ENCODE results near the gene TMEM178B. TPM values are rescaled to one million over a fixed set of nuclear protein-coding genes. Genes with fewer than 3 reads are reported as not detected.

TMEM178B gene
- total RNA-seq, 1 donor from 2014 or later: 0.68 TPM

- Mint-ChIP-seq H3K27me3 (peaks cover 3% of the 10 kb centered on the region), H3K36me3 (ENCODE audit: low read depth) (no peaks in the 10 kb centered on the region), H3K27ac (no peak overlapping the region), H3K4me3 (no peak overlapping the region), H3K9me3 (no peaks in the 10 kb centered on the region), H3K4me1 (no peaks in the 10 kb centered on the region)
- DNase-seq: no peak
- intact Hi-C loops (cut with micrococcal nuclease): no loop called here
These were observed 380.5 kb downstream of the TMEM178B start for GRCh38 chr7:141454338-141454737.

- peaks cover 5% of the 10 kb centered on the region for H3K27me3 Mint-ChIP-seq
- no peaks in the 10 kb centered on the region for H3K4me1 Mint-ChIP-seq
- H3K4me3 Mint-ChIP-seq: no peak overlapping the region
- no peak overlapping the region for H3K27ac Mint-ChIP-seq
- intact Hi-C loops (cut with micrococcal nuclease): no loop called here
- no peaks in the 10 kb centered on the region for H3K9me3 Mint-ChIP-seq
- DNase-seq: no peak
- H3K36me3 Mint-ChIP-seq (ENCODE audit: low read depth): no peaks in the 10 kb centered on the region
These were observed 381.9 kb downstream of the TMEM178B start for GRCh38 chr7:141455723-141456122.

GRCh38 chr7:141456298-141456697 lies 382.4 kb downstream of the TMEM178B start:
- Mint-ChIP-seq H3K9me3 (no peaks in the 10 kb centered on the region), H3K4me3 (no peak overlapping the region), H3K27ac (no peak overlapping the region), H3K27me3 (peaks cover 4% of the 10 kb centered on the region), H3K4me1 (no peaks in the 10 kb centered on the region), H3K36me3 (ENCODE audit: low read depth) (no peaks in the 10 kb centered on the region)
- DNase-seq: no peak
- intact Hi-C loops (cut with micrococcal nuclease): no loop called here

- Mint-ChIP-seq H3K9me3 (no peaks in the 10 kb centered on the region), H3K4me3 (no peak overlapping the region), H3K27me3 (peaks cover 4% of the 10 kb centered on the region), H3K36me3 (ENCODE audit: low read depth) (no peaks in the 10 kb centered on the region), H3K27ac (no peak overlapping the region), H3K4me1 (no peaks in the 10 kb centered on the region)
- DNase-seq: no peak
- intact Hi-C loops (cut with micrococcal nuclease): no loop called here
These were observed 382.8 kb downstream of the TMEM178B start for GRCh38 chr7:141456711-141457110.

GRCh38 chr7:141460781-141461715 lies 387.2 kb downstream of the TMEM178B start:
- Mint-ChIP-seq H3K36me3 (ENCODE audit: low read depth) (no peaks in the 10 kb centered on the region), H3K27me3 (peaks cover 3% of the 10 kb centered on the region), H3K4me1 (no peaks in the 10 kb centered on the region), H3K4me3 (no peak overlapping the region), H3K9me3 (no peaks in the 10 kb centered on the region), H3K27ac (no peak overlapping the region)
- intact Hi-C loops (cut with micrococcal nuclease): no loop called here
- no peak for DNase-seq

GRCh38 chr7:141461924-141462323 lies 388.1 kb downstream of the TMEM178B start:
- H3K36me3 Mint-ChIP-seq (ENCODE audit: low read depth): no peaks in the 10 kb centered on the region
- H3K27ac Mint-ChIP-seq: no peak overlapping the region
- H3K27me3 Mint-ChIP-seq: peaks cover 3% of the 10 kb centered on the region
- no peaks in the 10 kb centered on the region for H3K9me3 Mint-ChIP-seq
- H3K4me1 Mint-ChIP-seq: no peaks in the 10 kb centered on the region
- no peak for DNase-seq
- intact Hi-C loops (cut with micrococcal nuclease): no loop called here
- H3K4me3 Mint-ChIP-seq: no peak overlapping the region

GRCh38 chr7:141462958-141463357 lies 389.1 kb downstream of the TMEM178B start:
- Mint-ChIP-seq H3K9me3 (no peaks in the 10 kb centered on the region), H3K27ac (no peak overlapping the region), H3K4me3 (no peak overlapping the region), H3K27me3 (peaks cover 3% of the 10 kb centered on the region), H3K4me1 (no peaks in the 10 kb centered on the region), H3K36me3 (ENCODE audit: low read depth) (no peaks in the 10 kb centered on the region)
- intact Hi-C loops (cut with micrococcal nuclease): no loop called here
- DNase-seq: no peak

- H3K9me3 Mint-ChIP-seq: no peaks in the 10 kb centered on the region
- H3K27ac Mint-ChIP-seq: no peak overlapping the region
- peaks cover 3% of the 10 kb centered on the region for H3K27me3 Mint-ChIP-seq
- H3K4me3 Mint-ChIP-seq: no peak overlapping the region
- no peaks in the 10 kb centered on the region for H3K36me3 Mint-ChIP-seq (ENCODE audit: low read depth)
- intact Hi-C loops (cut with micrococcal nuclease): no loop called here
- H3K4me1 Mint-ChIP-seq: no peaks in the 10 kb centered on the region
- no peak for DNase-seq
These were observed 390.1 kb downstream of the TMEM178B start for GRCh38 chr7:141463986-141464385.

GRCh38 chr7:141464551-141464950 lies 390.7 kb downstream of the TMEM178B start:
- intact Hi-C loops (cut with micrococcal nuclease): no loop called here

GRCh38 chr7:141466151-141466904 lies 392.5 kb downstream of the TMEM178B start:
- Mint-ChIP-seq H3K36me3 (ENCODE audit: low read depth) (no peaks in the 10 kb centered on the region), H3K27me3 (peaks cover 2% of the 10 kb centered on the region), H3K9me3 (no peaks in the 10 kb centered on the region), H3K4me3 (no peak overlapping the region), H3K27ac (no peak overlapping the region), H3K4me1 (no peaks in the 10 kb centered on the region)
- intact Hi-C loops (cut with micrococcal nuclease): no loop called here
- DNase-seq: no peak

More at GRCh38 chr7:141464551-141464950, 390.7 kb downstream of the TMEM178B start:
- DNase-seq: no peak
- Mint-ChIP-seq H3K9me3 (no peaks in the 10 kb centered on the region), H3K27ac (no peak overlapping the region), H3K27me3 (peaks cover 3% of the 10 kb centered on the region), H3K4me3 (no peak overlapping the region), H3K4me1 (no peaks in the 10 kb centered on the region), H3K36me3 (ENCODE audit: low read depth) (no peaks in the 10 kb centered on the region)

- no peaks in the 10 kb centered on the region for H3K9me3 Mint-ChIP-seq
- no peaks in the 10 kb centered on the region for H3K36me3 Mint-ChIP-seq (ENCODE audit: low read depth)
- peaks cover 2% of the 10 kb centered on the region for H3K27me3 Mint-ChIP-seq
These were observed 394.5 kb downstream of the TMEM178B start for GRCh38 chr7:141468341-141468740.

GRCh38 chr7:141475679-141476078 lies 401.8 kb downstream of the TMEM178B start:
- Mint-ChIP-seq H3K27me3 (peaks cover 9% of the 10 kb centered on the region), H3K9me3 (no peaks in the 10 kb centered on the region), H3K4me1 (no peaks in the 10 kb centered on the region), H3K36me3 (ENCODE audit: low read depth) (no peaks in the 10 kb centered on the region), H3K4me3 (no peak overlapping the region), H3K27ac (no peak overlapping the region)
- no peak for DNase-seq
- intact Hi-C loops (cut with micrococcal nuclease): no loop called here

More at GRCh38 chr7:141468341-141468740, 394.5 kb downstream of the TMEM178B start:
- H3K4me3 Mint-ChIP-seq: no peak overlapping the region
- H3K27ac Mint-ChIP-seq: no peak overlapping the region
- DNase-seq: no peak
- H3K4me1 Mint-ChIP-seq: no peaks in the 10 kb centered on the region
- intact Hi-C loops (cut with micrococcal nuclease): no loop called here

GRCh38 chr7:141477865-141478264 lies 404.0 kb downstream of the TMEM178B start:
- H3K4me1 Mint-ChIP-seq: no peaks in the 10 kb centered on the region
- intact Hi-C loops (cut with micrococcal nuclease): no loop called here
- H3K4me3 Mint-ChIP-seq: no peak overlapping the region
- H3K27me3 Mint-ChIP-seq: peaks cover 13% of the 10 kb centered on the region
- no peaks in the 10 kb centered on the region for H3K9me3 Mint-ChIP-seq
- no peak for DNase-seq
- H3K27ac Mint-ChIP-seq: no peak overlapping the region
- H3K36me3 Mint-ChIP-seq (ENCODE audit: low read depth): no peaks in the 10 kb centered on the region

- Mint-ChIP-seq H3K4me3 (no peak overlapping the region), H3K36me3 (ENCODE audit: low read depth) (no peaks in the 10 kb centered on the region), H3K9me3 (no peaks in the 10 kb centered on the region), H3K27me3 (peaks cover 12% of the 10 kb centered on the region), H3K4me1 (no peaks in the 10 kb centered on the region), H3K27ac (no peak overlapping the region)
- DNase-seq: no peak
- intact Hi-C loops (cut with micrococcal nuclease): no loop called here
These were observed 405.0 kb downstream of the TMEM178B start for GRCh38 chr7:141478845-141479244.

Measured in activated CD4-positive, alpha-beta T cell treated with anti-CD3 and anti-CD28 coated beads, Interleukin-2, amount 10 ng/mL, durations not matched to agents 24 days and 14 days (primary cell).